Neural cell (in vitro differentiated cells): ENCODE measurements around the gene CXCL10. TPM values are rescaled to one million over a fixed set of nuclear protein-coding genes. Genes with fewer than 3 reads are reported as not detected.

ENCODE experiments used
- H2AFZ ChIP-seq: fragments of 200-600, 300-800 bp; sonication (generic), shearing (Covaris generic); 2 replicates; pipeline ENCODE4 v1.6.0; 2014; ENCODE audit warnings: low read depth, mild to moderate bottlenecking, antibody characterized with exemption, low read length, moderate library complexity
- H3F3A ChIP-seq: fragments of 200-600 bp; shearing (Covaris generic); 2 replicates; pipeline ENCODE4 v1.6.1; 2016; ENCODE audit warnings: mild to moderate bottlenecking, moderate library complexity, mixed read lengths, antibody characterized with exemption, low read length; ENCODE audit not compliant: insufficient read depth, poor library complexity, severe bottlenecking
- H3K27ac ChIP-seq: fragments of 200-600, 300-800 bp; sonication (generic), shearing (Covaris generic); 2 replicates; pipeline ENCODE4 v1.5.1; 2014; ENCODE audit warnings: mild to moderate bottlenecking, low read length, moderate library complexity
- H3K27me3 ChIP-seq: fragments of 300-800, 200-600 bp; sonication (generic), shearing (Covaris generic); 2 replicates; pipeline ENCODE4 v1.6.0; 2014; ENCODE audit warnings: mild to moderate bottlenecking, low read depth, low read length, moderate library complexity; ENCODE audit not compliant: insufficient read depth
- H3K36me3 ChIP-seq: fragments of 300-800, 200-600 bp; sonication (generic), shearing (Covaris generic); 2 replicates; pipeline ENCODE4 v1.5.1; 2014; ENCODE audit warnings: mild to moderate bottlenecking, antibody characterized with exemption, low read length, moderate library complexity; ENCODE audit not compliant: insufficient read depth
- H3K4me2 ChIP-seq: fragments of 300-800, 200-600 bp; sonication (generic), shearing (Covaris generic); 2 replicates; pipeline ENCODE4 v1.6.0; 2014; ENCODE audit warnings: mild to moderate bottlenecking, low read length
- H3K4me3 ChIP-seq: fragments of 300-800, 200-600 bp; sonication (generic), shearing (Covaris generic); 2 replicates; pipeline ENCODE4 v1.5.1; 2014; ENCODE audit warnings: mild to moderate bottlenecking, low read length, moderate library complexity
- H3K79me2 ChIP-seq: fragments of 200-600 bp; shearing (Covaris generic); replicated peaks from 2 replicates; pipeline ENCODE4 v1.6.0; 2014; ENCODE audit warnings: mild to moderate bottlenecking, low read length, moderate library complexity; ENCODE audit not compliant: insufficient read depth
- H3K9ac ChIP-seq: fragments of 300-800, 200-600 bp; sonication (generic), shearing (Covaris generic); 2 replicates; pipeline ENCODE4 v1.6.1; 2016; ENCODE audit warnings: mild to moderate bottlenecking, low read length, mixed read lengths
- H3K9me2 ChIP-seq: fragments of 200-600 bp; shearing (Covaris generic); 2 replicates; pipeline ENCODE4 v1.6.1; 2016; ENCODE audit warnings: mild to moderate bottlenecking, low read length, mixed read lengths; ENCODE audit not compliant: insufficient read depth
- H3K9me3 ChIP-seq: fragments of 200-600, 300-800 bp; sonication (generic), shearing (Covaris generic); 2 replicates; pipeline ENCODE4 v1.6.1; 2016; ENCODE audit warnings: mild to moderate bottlenecking, mixed run types, low read length, moderate library complexity, mixed read lengths
- H4K20me1 ChIP-seq: fragments of 200-600 bp; shearing (Covaris generic); 2 replicates; pipeline ENCODE4 v1.6.1; 2016; ENCODE audit warnings: mild to moderate bottlenecking, mixed run types; ENCODE audit not compliant: insufficient read depth
- CTCF ChIP-seq: fragments of 450-650 bp; IDR thresholded peaks from 2 replicates; pipeline ENCODE4 v1.5.1; 2014; ENCODE audit warnings: antibody characterized with exemption, mild to moderate bottlenecking, moderate library complexity; ENCODE audit not compliant: poor library complexity, severe bottlenecking
- EP300 ChIP-seq: fragments of 450-650 bp; conservative IDR thresholded peaks from 2 replicates; pipeline ENCODE4 v1.6.1; 2014; ENCODE audit warnings: antibody characterized with exemption, mild to moderate bottlenecking, moderate library complexity; ENCODE audit not compliant: poor library complexity, severe bottlenecking
- EZH2 ChIP-seq: fragments of 200-600, 300-800 bp; shearing (Covaris generic), sonication (generic); IDR thresholded peaks from 2 replicates; pipeline ENCODE4 v1.6.1; 2014; ENCODE audit warnings: antibody characterized with exemption, low read length, borderline replicate concordance, mild to moderate bottlenecking; ENCODE audit not compliant: insufficient read depth, poor library complexity, severe bottlenecking
- MXI1 ChIP-seq: fragments of 450-650 bp; conservative IDR thresholded peaks from 2 replicates; pipeline ENCODE4 v1.6.1; 2014; ENCODE audit warnings: antibody characterized with exemption, mild to moderate bottlenecking; ENCODE audit not compliant: poor library complexity, severe bottlenecking
- POLR2AphosphoS5 ChIP-seq: IDR thresholded peaks from 2 replicates; pipeline ENCODE4 v1.6.1; 2012
- RAD21 ChIP-seq: fragments of 450-650 bp; conservative IDR thresholded peaks from 2 replicates; pipeline ENCODE4 v1.6.1; 2014; ENCODE audit warnings: antibody characterized with exemption, mild to moderate bottlenecking, moderate library complexity
- REST ChIP-seq: IDR thresholded peaks from 2 replicates; pipeline ENCODE4 v1.6.1; 2012; ENCODE audit warnings: borderline replicate concordance
- SMC3 ChIP-seq: fragments of 450-650 bp; conservative IDR thresholded peaks from 2 replicates; pipeline ENCODE4 v1.6.1; 2014; ENCODE audit warnings: antibody characterized with exemption, mild to moderate bottlenecking, moderate library complexity; ENCODE audit not compliant: poor library complexity
- TAF1 ChIP-seq: IDR thresholded peaks from 2 replicates; pipeline ENCODE4 v1.6.1; 2012; ENCODE audit warnings: low read depth
- polyA plus RNA-seq: library from polyadenylated mRNA; depleted of rRNA; stranded (reverse); fragments of >200 nt; gene quantifications from 2 replicates; pipeline ENCODE4 v1.2.3, GENCODE V29; 2014

Gene CXCL10
- polyA plus RNA-seq, 1 donor from 2014 or later: not detected

GRCh38 chr4:76003620-76004019, 19.7 kb downstream of the CXCL10 start:
- Histone ChIP-seq H3K4me3 (no peak overlapping the region), H3K79me2 (no peaks in the 10 kb centered on the region), H3F3A (no peaks in the 10 kb centered on the region), H3K27me3 (no peaks in the 10 kb centered on the region), H3K9ac (no peak overlapping the region), H4K20me1 (no peaks in the 10 kb centered on the region), H2AFZ (no peak overlapping the region), H3K4me2 (no peak overlapping the region), H3K9me3 (no peaks in the 10 kb centered on the region), H3K36me3 (no peaks in the 10 kb centered on the region), H3K9me2 (no peaks in the 10 kb centered on the region), H3K27ac (no peak overlapping the region)
- no peak for TF ChIP-seq RAD21
- no peak for TF ChIP-seq TAF1
- no peak for TF ChIP-seq MXI1
- no peak for TF ChIP-seq POLR2AphosphoS5
- no peak for TF ChIP-seq EP300
- no peak for TF ChIP-seq SMC3
- no peak for TF ChIP-seq CTCF
- no peak for TF ChIP-seq REST
- no peak for TF ChIP-seq EZH2

- no peak overlapping the region for H3K9ac ChIP-seq
Observed at GRCh38 chr4:76003035-76003434, 20.3 kb downstream of the CXCL10 start.

More at GRCh38 chr4:76003035-76003434, 20.3 kb downstream of the CXCL10 start:
- Histone ChIP-seq H3K9me2 (no peaks in the 10 kb centered on the region), H3K4me3 (no peak overlapping the region), H3K36me3 (no peaks in the 10 kb centered on the region), H4K20me1 (no peaks in the 10 kb centered on the region), H3K4me2 (no peak overlapping the region), H2AFZ (no peak overlapping the region), H3K79me2 (no peaks in the 10 kb centered on the region), H3K27ac (no peak overlapping the region), H3F3A (no peaks in the 10 kb centered on the region), H3K27me3 (no peaks in the 10 kb centered on the region), H3K9me3 (no peaks in the 10 kb centered on the region)
- no peak for TF ChIP-seq POLR2AphosphoS5
- no peak for TF ChIP-seq TAF1
- no peak for TF ChIP-seq MXI1
- TF ChIP-seq SMC3: no peak
- TF ChIP-seq RAD21: no peak
- TF ChIP-seq CTCF: no peak
- no peak for TF ChIP-seq REST
- no peak for TF ChIP-seq EP300
- no peak for TF ChIP-seq EZH2
